ENCODE measurements around the gene SLC6A1.

The SLC6A1 gene

GRCh38 chr3:10993729-10994065 is 1.1 kb downstream of the SLC6A1 start:
- DNase-seq (ENCODE audit: low read depth in 2 of 2): no peak

- no peak for DNase-seq (ENCODE audit: low read depth in 2 of 2)
Measured at GRCh38 chr3:10994306-10994705, 1.8 kb downstream of the SLC6A1 start.

GRCh38 chr3:10995871-10996270 is 3.3 kb downstream of the SLC6A1 start:
- no peak for DNase-seq (ENCODE audit: low read depth in 2 of 2)

- DNase-seq (ENCODE audit: low read depth in 2 of 2): no peak
Measured at GRCh38 chr3:10996345-10997013, 3.9 kb downstream of the SLC6A1 start.

- no peak for DNase-seq (ENCODE audit: low read depth in 2 of 2)
Measured at GRCh38 chr3:10997196-10997595, 4.6 kb downstream of the SLC6A1 start.

GRCh38 chr3:10998542-10998941 is 6.0 kb downstream of the SLC6A1 start:
- no peak for DNase-seq (ENCODE audit: low read depth in 2 of 2)

- DNase-seq (ENCODE audit: low read depth in 2 of 2): no peak
Measured at GRCh38 chr3:10999221-11000107, 6.9 kb downstream of the SLC6A1 start.

GRCh38 chr3:11000528-11000927 is 8.0 kb downstream of the SLC6A1 start:
- no peak for DNase-seq (ENCODE audit: low read depth in 2 of 2)

- no peak for DNase-seq (ENCODE audit: low read depth in 2 of 2)
Measured at GRCh38 chr3:11001020-11001657, 8.6 kb downstream of the SLC6A1 start.

GRCh38 chr3:11001658-11002021 is 9.1 kb downstream of the SLC6A1 start:
- no peak for DNase-seq (ENCODE audit: low read depth in 2 of 2)

GRCh38 chr3:11002371-11002807 is 9.8 kb downstream of the SLC6A1 start:
- DNase-seq (ENCODE audit: low read depth in 2 of 2): no peak

- no peak for DNase-seq (ENCODE audit: low read depth in 2 of 2)
Measured at GRCh38 chr3:11004563-11004962, 12.0 kb downstream of the SLC6A1 start.

GRCh38 chr3:11005686-11006256 is 13.2 kb downstream of the SLC6A1 start:
- DNase-seq (ENCODE audit: low read depth in 2 of 2): no peak

- no peak for DNase-seq (ENCODE audit: low read depth in 2 of 2)
Measured at GRCh38 chr3:11006986-11007933, 14.7 kb downstream of the SLC6A1 start.

- no peak for DNase-seq (ENCODE audit: low read depth in 2 of 2)
Measured at GRCh38 chr3:11009898-11010297, 17.4 kb downstream of the SLC6A1 start.

GRCh38 chr3:11010426-11011165 is 18.0 kb downstream of the SLC6A1 start:
- DNase-seq (ENCODE audit: low read depth in 2 of 2): no peak

GRCh38 chr3:11014253-11014652 is 21.7 kb downstream of the SLC6A1 start:
- no peak for DNase-seq (ENCODE audit: low read depth in 2 of 2)

- no peak for DNase-seq (ENCODE audit: low read depth in 2 of 2)
Measured at GRCh38 chr3:11014752-11015151, 22.2 kb downstream of the SLC6A1 start.

- no peak for DNase-seq (ENCODE audit: low read depth in 2 of 2)
Measured at GRCh38 chr3:11015369-11015768, 22.8 kb downstream of the SLC6A1 start.

- no peak for DNase-seq (ENCODE audit: low read depth in 2 of 2)
Measured at GRCh38 chr3:11016727-11017126, 24.2 kb downstream of the SLC6A1 start.

Data from stimulated activated CD4-positive, alpha-beta T cell treated with anti-CD3 and anti-CD28 coated beads, Interleukin-1b, Interleukin-23, amount 100 ng/mL, for 1 hour (primary cell).